Testis (tissue), 3 donors: Measurements from ENCODE around the gene WDFY2. TPM values are rescaled to one million over a fixed set of nuclear protein-coding genes. Genes with fewer than 3 reads are reported as not detected.

Source experiments
- DNase-seq: peaks from one replicate; pipeline ENCODE4 v3.0.0-alpha.2; 2019
- H3K27ac ChIP-seq, 2 donors: fragments of 200-600 bp; sonication (generic); one replicate each; pipeline ENCODE4 v1.5.1; 2019
- H3K27me3 ChIP-seq: fragments of 200-600 bp; sonication (generic); one replicate; pipeline ENCODE4 v1.5.1; 2019
- H3K36me3 ChIP-seq: fragments of 200-600 bp; sonication (generic); one replicate; pipeline ENCODE4 v1.5.1; 2017; ENCODE audit warnings: low read depth; ENCODE audit errors: missing control alignments
- H3K4me1 ChIP-seq: fragments of 200-600 bp; sonication (generic); one replicate; pipeline ENCODE4 v1.5.1; 2019
- H3K4me3 ChIP-seq, 2 donors: fragments of 200-600 bp; sonication (generic); one replicate each; pipeline ENCODE4 v1.5.1; 2017 to 2019
- H3K9me3 ChIP-seq: fragments of 200-600 bp; sonication (generic); one replicate; pipeline ENCODE4 v1.5.1; 2017
- POLR2A ChIP-seq: fragments of 450-650 bp; IDR thresholded peaks from one replicate; pipeline ENCODE4 v1.6.1; 2017; ENCODE audit warnings: antibody characterized with exemption, mild to moderate bottlenecking, moderate library complexity
- WGBS, 2 donors: methylation state at CpG; one replicate each; pipeline ENCODE4 v1.1.5; 2018; 5-methylcytosine and 5-hydroxymethylcytosine counted together
- intact Hi-C: fragments of 100-400 bp; cut with DNase I; formaldehyde crosslinking; loops from one replicate; pipeline ENCODE4 v1.15.1; 2023; ENCODE audit warnings: low total_unique reads
- polyA plus RNA-seq: library from polyadenylated mRNA; stranded (reverse); fragments of 350-450 nt; fragmentation: Illumina TruSeq; extraction: RNeasy Lipid Tissue Mini Kit (QIAGEN cat#74804); gene quantifications from one replicate; pipeline ENCODE4 v1.2.3, GENCODE V29; 2014; ENCODE audit warnings: low read depth, low replicate concordance; ENCODE audit not compliant: insufficient read depth
- total RNA-seq, 2 donors: library from RNA; depleted of rRNA; stranded (reverse); fragments of >200 nt; gene quantifications; one replicate each; pipeline ENCODE4 v1.2.3, GENCODE V29; 2016
- TF ChIP-seq, protein P1 (sequence below), 3 experiments: fragments of 450-650 bp in 2 of 3; fragments of 200-600 bp in 1 of 3; sonication (generic) in 1 of 3; IDR thresholded peaks; one replicate each; pipeline ENCODE4 v1.5.1; 2016 to 2019; ENCODE audit warnings: antibody characterized with exemption in 3 of 3, mild to moderate bottlenecking in 2 of 3, moderate library complexity in 1 of 3

The WDFY2 gene
- total and polyA plus RNA-seq, 3 donors from 2014 or later, result 17.1 to 45.8 (median 36.1) TPM

DNA sequence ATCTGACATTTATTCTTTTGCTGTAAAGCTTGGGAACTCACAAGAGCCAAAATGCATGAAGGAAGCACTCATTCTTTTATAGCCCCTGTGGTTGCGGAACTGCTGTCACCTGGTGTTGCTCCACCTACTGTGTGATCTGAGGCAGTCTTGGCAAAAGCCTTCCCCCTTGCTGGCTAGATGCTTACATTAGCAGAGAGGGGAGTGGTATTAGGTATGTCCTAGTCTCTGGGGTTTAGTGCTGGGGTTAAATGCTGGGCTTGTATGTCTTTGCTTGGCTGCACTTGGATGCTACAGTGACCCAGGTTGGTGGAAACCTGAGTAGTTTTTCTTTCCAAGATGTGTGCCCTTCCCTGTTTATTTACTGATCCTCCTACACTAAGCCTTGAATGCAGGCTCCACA, 99.3 kb downstream of the WDFY2 start:
- H3K27ac ChIP-seq, result no peak overlapping the region
- intact Hi-C loops, result no loop called here
- 100% methylated on average over 1 of the region's 1 CpG for WGBS, 2 donors
- H3K27me3 ChIP-seq, result no peaks in the 10 kb centered on the region
- no peak for TF ChIP-seq POLR2A
- TF ChIP-seq, protein P1, sequence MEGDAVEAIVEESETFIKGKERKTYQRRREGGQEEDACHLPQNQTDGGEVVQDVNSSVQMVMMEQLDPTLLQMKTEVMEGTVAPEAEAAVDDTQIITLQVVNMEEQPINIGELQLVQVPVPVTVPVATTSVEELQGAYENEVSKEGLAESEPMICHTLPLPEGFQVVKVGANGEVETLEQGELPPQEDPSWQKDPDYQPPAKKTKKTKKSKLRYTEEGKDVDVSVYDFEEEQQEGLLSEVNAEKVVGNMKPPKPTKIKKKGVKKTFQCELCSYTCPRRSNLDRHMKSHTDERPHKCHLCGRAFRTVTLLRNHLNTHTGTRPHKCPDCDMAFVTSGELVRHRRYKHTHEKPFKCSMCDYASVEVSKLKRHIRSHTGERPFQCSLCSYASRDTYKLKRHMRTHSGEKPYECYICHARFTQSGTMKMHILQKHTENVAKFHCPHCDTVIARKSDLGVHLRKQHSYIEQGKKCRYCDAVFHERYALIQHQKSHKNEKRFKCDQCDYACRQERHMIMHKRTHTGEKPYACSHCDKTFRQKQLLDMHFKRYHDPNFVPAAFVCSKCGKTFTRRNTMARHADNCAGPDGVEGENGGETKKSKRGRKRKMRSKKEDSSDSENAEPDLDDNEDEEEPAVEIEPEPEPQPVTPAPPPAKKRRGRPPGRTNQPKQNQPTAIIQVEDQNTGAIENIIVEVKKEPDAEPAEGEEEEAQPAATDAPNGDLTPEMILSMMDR (IDR thresholded peaks at IDR 0.05), result no peak
- H3K4me1 ChIP-seq, result no peaks in the 10 kb centered on the region
- no peaks in the 10 kb centered on the region for H3K9me3 ChIP-seq
- DNase-seq, result no peak
- no peaks in the 10 kb centered on the region for H3K36me3 ChIP-seq
- no peak overlapping the region for H3K4me3 ChIP-seq

DNA sequence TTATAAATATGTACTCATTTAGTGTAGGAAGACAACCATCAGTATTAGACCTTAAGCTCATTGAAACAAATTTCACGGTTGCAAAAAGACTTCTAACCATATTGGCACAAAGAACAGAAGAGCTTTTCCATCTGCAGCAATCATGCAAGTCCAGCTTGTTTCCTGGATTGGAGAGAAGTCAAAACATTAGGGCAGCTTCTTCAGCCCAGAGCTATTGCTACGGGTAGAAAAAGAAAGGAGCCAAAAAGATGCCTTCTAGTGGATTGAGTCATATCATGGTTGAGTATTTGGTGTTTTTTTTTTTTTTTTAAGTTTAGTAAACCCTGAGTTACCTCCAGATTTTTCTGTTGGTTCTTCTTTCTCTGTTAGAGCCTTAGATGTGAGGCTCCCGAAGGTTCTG, 99.8 kb downstream of the WDFY2 start:
- no peak for TF ChIP-seq POLR2A
- TF ChIP-seq, protein P1 (IDR thresholded peaks at IDR 0.05), result no peak
- DNase-seq, result no peak
- no peak overlapping the region for H3K4me3 ChIP-seq
- no peaks in the 10 kb centered on the region for H3K4me1 ChIP-seq
- WGBS, 2 donors, result 71 to 91% methylated on average over 3 of the region's 3 CpGs
- no peaks in the 10 kb centered on the region for H3K9me3 ChIP-seq
- no peak overlapping the region for H3K27ac ChIP-seq
- H3K36me3 ChIP-seq, result no peaks in the 10 kb centered on the region
- intact Hi-C loops, result no loop called here
- no peaks in the 10 kb centered on the region for H3K27me3 ChIP-seq

DNA sequence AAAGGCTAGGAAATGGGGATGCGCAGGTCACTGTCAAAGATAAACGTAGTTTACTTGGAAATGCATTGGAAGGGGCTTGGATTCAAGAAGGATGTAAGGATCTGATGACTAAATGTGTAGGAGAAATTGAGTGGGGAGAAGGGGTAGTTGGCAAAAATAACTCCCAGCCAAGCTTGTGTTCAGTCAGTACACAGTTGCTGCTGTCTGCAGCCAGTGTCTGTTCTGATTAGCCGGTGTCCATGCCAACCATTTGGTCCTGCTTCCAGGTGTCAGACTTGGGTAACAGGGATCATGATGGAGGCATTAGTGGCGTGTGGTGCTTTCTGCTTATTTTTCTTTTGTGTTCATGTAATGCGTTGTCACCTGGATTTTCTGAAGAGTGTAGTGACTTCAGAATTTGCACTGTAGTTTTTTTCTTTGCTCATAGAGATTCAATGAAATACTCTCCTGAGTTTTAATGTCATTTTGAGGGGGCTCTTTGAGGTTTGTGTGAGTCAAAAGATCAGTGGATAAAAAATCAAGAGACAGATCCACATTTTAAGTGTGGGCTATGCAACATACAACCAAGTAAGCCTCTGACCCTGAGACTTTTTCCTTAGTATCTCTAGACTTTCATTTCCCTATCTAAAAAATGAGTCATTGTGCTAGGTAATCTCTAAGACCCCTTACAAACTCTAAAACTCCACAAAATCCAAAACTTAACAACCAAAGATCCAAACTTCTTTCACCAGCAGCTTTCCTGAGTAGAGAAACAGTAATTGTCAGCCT, 103.9 kb downstream of the WDFY2 start:
- Histone ChIP-seq H3K4me3 (no peak overlapping the region), H3K9me3 (no peaks in the 10 kb centered on the region), H3K27me3 (no peaks in the 10 kb centered on the region), H3K36me3 (no peaks in the 10 kb centered on the region), H3K4me1 (no peaks in the 10 kb centered on the region), H3K27ac (no peak overlapping the region)
- 82 to 84% methylated on average over 5 of the region's 5 CpGs for whole genome bisulfite sequencing, 2 donors
- intact Hi-C loops, result no loop called here
- no peak for DNase-seq
- TF ChIP-seq, protein P1 (IDR thresholded peaks at IDR 0.05), result no peak
- TF ChIP-seq POLR2A, result no peak

DNA sequence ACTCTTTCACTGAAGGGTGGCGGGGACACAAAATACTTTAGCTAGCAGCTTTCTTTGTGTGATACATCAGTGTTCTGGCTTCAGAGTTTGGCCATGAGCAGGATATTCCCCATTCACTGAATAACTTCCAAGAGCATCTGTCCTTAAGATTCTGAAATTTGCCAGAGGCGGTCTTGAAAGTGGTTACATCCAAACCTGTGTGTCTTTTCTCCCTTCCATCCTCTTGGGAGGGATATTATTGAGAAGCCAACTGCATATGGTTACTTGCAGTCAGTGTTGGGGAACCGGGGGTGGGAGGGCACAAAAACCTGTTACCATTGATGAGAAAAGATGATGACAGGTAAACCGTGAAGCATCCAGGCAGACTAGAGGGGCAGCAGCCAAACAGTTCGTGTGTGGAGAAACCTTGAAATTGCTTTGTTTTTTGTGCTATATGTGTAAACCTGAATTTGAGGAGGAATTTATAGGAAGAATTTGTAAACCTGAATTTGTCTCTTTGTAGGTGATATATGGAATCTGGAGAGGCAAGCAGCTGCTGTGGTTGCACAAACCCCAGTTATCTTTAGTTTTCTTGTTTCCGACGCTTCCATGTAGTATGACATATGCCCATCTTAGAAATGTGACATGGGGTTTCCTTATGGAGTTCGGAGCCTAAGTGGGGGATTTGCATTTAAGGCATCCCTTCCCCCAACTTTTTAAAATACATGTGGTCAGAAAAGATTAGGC, 104.8 kb downstream of the WDFY2 start:
- Histone ChIP-seq H3K36me3 (no peaks in the 10 kb centered on the region), H3K4me1 (no peaks in the 10 kb centered on the region), H3K27ac (no peak overlapping the region), H3K9me3 (no peaks in the 10 kb centered on the region), H3K27me3 (no peaks in the 10 kb centered on the region), H3K4me3 (no peak overlapping the region)
- WGBS, 2 donors, result 59 to 61% methylated on average over 8 of the region's 8 CpGs
- DNase-seq, result no peak
- no peak for TF ChIP-seq POLR2A
- TF ChIP-seq, protein P1 (IDR thresholded peaks at IDR 0.05), result no peak
- intact Hi-C loops, result no loop called here
